GM10248 (cell line): ENCODE measurements around the gene PKHD1.

Source experiments
- CTCF ChIA-PET: fragments of 300-600 bp; sonication (Branson Sonifier 250); formaldehyde crosslinking; extraction: SDS; loops from one replicate; lab custom pipeline; 2021; ENCODE audit warnings: antibody characterized with exemption; lab: Yijun Ruan, JAX
- POLR2A ChIA-PET: fragments of 350-650 bp; sonication (Branson Sonifier 250); formaldehyde crosslinking; extraction: SDS; loops from one replicate; lab custom pipeline; 2020; ENCODE audit warnings: antibody characterized with exemption; lab: Yijun Ruan, JAX
- DNase-seq: peaks from one replicate; pipeline ENCODE4 v3.0.0; 2012; ENCODE audit errors: extremely low spot score
- CTCF ChIP-seq: IDR thresholded peaks from 2 replicates; pipeline ENCODE4 v1.5.1; 2012; ENCODE audit warnings: mild to moderate bottlenecking, low read depth; ENCODE audit errors: extremely low read depth, missing control alignments, control extremely low read depth

The PKHD1 gene

GRCh38 chr6:51578362-51578761 is 509.1 kb downstream of the PKHD1 start:
- CTCF ChIA-PET, result no interaction called here
- POLR2A ChIA-PET, result no interaction called here
- DNase-seq, result no peak
- TF ChIP-seq CTCF, result no peak

GRCh38 chr6:51574040-51574439 is 513.4 kb downstream of the PKHD1 start:
- TF ChIP-seq CTCF, result no peak
- CTCF ChIA-PET, result interaction anchor here (1.1 kb wide), 2 partner anchors 9 to 11 kb away, joined by 3 to 4 read pairs; no protein-coding TSS in a partner anchor
- no peak for DNase-seq
- POLR2A ChIA-PET, result no interaction called here

- CTCF ChIA-PET, result interaction anchor here (1.0 kb wide), 1 partner anchor 8 kb away, joined by 3 read pairs; no protein-coding TSS in a partner anchor
- POLR2A ChIA-PET, result no interaction called here
- TF ChIP-seq CTCF, result no peak
- DNase-seq, result no peak
Observed at GRCh38 chr6:51571168-51571567, 516.2 kb downstream of the PKHD1 start.

- DNase-seq, result no peak
- no peak for TF ChIP-seq CTCF
- POLR2A ChIA-PET, result no interaction called here
- CTCF ChIA-PET, result interaction anchor here (1.1 kb wide), 2 partner anchors 27 to 37 kb away, joined by 3 read pairs; no protein-coding TSS in a partner anchor
Observed at GRCh38 chr6:51570168-51570921, 517.1 kb downstream of the PKHD1 start.

GRCh38 chr6:51569594-51569993 is 517.8 kb downstream of the PKHD1 start:
- no peak for DNase-seq
- POLR2A ChIA-PET, result no interaction called here
- CTCF ChIA-PET, result interaction anchor here (1.1 to 1.4 kb wide), 3 partner anchors 27 to 390 kb away, joined by 3 read pairs; no protein-coding TSS in a partner anchor
- TF ChIP-seq CTCF, result no peak

GRCh38 chr6:51568771-51569170 is 518.6 kb downstream of the PKHD1 start:
- CTCF ChIA-PET, result interaction anchor here (1.3 to 1.4 kb wide), 2 partner anchors 26 to 391 kb away, joined by 3 read pairs; no protein-coding TSS in a partner anchor
- POLR2A ChIA-PET, result no interaction called here
- TF ChIP-seq CTCF, result no peak
- DNase-seq, result no peak
